Activated T-cell treated with anti-CD3 and anti-CD28 coated beads, Interleukin-2, amount 50 U/mL, for 48 hours (primary cell): ENCODE measurements around the gene CCDC121.
"Not testable (repeated sequence)": the region's sequence is repeated elsewhere in the genome, so short reads cannot be mapped to it uniquely, and the experiment has no call there.

ENCODE experiments used
- DNase-seq, 2 experiments: peaks; one replicate each; pipeline ENCODE4 v3.0.0-alpha.2; 2020

Gene CCDC121

DNA sequence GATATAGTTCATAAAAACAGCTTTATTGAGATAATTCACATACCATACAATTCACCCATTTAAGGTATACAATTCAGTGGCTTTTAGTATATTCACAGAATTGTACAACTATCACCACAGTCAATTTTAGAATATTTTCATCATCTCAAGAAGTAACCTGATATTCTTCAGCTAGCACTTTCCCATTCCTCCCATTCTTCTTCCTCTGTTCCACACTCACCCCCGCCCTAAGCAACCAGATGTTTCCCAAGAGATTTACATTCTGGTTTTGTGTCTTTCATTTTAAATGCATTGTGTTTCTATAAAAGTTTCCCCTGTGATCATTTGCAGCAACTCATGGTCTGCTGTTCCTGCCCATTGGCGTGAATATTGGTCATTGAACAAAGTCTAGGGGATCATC is 5.5 kb upstream of the CCDC121 start:
- DNase-seq: no peak

DNA sequence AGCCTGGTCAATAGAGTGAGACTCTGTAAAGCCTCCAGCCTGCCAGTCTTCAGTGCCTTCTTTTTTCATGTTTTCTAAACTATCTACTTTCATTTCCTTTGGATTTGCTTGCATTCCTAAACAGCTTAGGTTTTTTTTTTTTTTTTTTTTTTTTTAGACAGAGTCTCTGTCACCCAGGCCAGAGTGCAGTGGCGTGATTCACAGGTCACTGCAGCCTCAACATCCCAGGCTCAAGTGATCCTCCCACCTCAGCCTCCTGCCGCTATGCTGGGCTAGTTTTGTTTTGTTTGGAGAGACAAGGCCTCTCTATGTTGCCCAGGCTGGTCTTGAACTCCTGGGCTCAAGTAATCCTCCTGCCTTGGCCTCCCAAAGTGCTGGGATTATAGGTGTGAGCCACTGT is 1.4 kb upstream of the CCDC121 start:
- DNase-seq: not testable (repeated sequence)

DNA sequence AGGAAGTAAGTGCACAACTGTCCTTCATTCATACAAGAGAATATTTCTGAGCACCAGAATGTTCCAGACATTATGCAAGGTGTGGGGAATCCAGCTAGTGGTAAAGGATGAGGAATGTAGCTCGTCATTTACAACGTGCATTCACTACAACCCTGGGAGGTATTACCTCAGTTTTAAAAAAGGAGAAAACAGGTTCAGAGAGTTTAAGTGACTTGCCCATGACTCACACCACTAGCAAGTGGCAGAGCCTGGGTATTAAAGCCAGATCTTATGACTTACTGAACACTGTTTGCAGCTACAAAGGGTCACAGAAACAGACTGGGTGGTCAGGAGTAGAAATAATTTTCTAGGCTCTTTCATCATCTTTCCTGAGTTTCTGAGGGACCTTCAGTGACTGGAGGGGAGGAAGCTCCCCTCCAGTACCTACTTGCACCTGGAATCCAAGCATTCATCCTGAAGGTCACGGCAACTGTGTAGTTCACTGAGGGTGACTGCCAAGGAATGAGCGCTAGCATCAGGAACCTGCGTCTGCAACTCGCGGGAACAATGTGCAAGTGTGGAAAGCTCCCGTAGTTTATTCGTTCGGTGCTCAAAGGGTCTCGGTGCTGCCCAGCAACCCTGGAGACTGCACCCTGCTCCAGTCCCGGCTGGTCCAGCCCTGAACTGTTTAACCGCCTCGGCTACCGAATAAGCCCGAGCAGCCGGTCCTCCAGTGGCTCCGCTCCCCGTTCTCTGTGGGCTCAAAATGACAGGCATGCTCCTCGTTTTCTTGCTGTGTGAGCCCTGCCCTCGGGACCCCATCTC is 647 bp downstream of the CCDC121 start:
- DNase-seq: no peak

DNA sequence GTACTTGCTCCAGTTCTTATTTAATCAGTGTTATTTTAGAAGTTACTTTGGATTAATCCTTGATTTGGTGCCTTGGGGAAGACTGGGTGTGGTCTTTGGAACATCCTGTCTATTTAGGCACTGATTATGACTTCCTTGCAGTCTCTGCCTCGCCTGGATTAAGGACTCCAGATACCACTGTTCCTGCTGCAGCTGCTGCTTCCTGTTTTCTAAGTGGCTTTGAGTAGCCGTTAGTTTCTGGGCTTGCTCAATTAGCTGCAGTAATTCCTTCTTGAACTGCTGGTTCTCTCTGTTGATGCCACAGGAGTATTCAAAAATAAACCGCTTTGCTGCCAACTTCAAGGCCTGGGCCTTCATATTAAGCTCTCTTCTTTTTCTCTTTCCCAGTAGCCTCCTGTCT is 1.9 kb downstream of the CCDC121 start:
- DNase-seq: not testable (repeated sequence)

DNA sequence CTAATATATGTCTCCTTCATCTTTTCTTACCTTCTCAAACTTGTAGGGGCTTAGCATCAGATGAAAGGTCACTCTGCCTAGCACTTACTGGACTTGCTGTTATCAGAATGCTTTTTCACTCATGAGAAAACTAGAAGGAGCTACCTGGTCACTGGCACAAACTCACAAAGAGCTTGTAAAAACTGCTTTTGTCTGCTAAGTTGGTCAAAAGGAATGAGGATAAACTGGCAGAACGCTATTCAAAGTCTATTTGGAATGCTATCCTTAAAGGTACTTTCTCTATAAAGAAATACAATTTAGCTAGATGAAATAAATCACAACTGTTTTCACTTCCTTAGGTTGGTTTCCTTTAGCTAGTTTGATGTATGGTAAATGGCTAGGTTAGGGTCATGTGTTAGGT is 2.5 kb downstream of the CCDC121 start:
- not testable (repeated sequence) for DNase-seq

DNA sequence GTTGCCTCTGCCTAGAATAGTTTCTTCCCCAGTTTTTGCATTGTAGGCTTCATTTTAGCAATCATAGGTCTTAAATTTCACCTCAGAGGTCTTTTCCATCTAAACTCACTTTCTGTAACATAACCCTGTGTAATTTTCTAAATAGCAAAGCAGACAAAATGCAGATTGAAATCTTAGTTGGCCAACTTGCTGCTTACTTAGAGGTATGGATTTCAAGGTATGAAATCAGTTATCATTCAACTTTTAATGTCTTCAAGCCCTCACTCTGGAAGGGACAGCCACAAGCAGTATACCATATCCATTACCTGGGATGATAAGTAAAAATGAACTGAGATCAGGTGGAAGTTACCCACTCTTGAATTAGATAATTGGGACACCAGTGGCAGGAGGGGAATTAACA is 3.9 kb downstream of the CCDC121 start:
- no peak for DNase-seq

DNA sequence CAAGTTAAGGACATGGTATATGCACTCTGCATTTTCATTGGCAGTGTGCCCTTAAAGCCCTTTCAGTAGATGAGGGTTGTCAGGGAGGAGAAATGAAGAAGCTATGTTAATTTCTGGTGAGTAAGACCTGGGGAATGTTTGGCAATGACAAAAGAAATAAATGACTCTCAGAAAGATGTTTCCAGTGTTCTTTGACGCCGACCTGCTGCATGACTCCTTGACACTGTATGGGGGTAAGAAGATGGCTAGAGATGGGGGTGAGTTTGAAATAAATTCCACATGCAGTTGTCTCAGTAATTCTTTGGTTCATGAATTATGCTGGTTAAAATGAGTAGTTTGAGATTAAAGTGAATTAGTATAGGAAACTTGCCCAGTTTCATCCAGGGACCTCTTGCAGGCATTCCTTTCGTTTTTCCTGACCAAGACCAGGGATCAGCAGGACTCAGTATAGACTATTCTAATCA is 5.9 kb downstream of the CCDC121 start:
- no peak for DNase-seq

DNA sequence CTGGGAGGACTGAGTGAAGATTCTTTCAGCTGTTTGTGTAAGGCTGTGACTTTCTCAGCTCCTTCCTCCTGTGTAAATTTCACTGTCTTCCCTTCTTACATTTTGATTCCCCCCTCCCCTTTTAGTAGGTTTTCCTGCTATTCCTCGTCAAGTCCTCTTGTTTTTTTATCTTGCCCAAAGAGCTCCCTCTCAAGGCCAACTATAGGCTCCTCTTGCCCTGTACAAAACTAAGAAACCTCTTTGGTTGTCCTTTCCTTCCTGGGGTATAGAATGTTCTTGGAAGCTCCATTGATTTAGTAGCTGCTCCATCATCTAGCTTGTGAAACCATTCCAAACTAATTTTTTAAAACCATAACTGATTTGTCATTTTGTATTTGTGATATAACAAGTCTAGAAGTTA is 7.3 kb downstream of the CCDC121 start:
- DNase-seq: no peak

DNA sequence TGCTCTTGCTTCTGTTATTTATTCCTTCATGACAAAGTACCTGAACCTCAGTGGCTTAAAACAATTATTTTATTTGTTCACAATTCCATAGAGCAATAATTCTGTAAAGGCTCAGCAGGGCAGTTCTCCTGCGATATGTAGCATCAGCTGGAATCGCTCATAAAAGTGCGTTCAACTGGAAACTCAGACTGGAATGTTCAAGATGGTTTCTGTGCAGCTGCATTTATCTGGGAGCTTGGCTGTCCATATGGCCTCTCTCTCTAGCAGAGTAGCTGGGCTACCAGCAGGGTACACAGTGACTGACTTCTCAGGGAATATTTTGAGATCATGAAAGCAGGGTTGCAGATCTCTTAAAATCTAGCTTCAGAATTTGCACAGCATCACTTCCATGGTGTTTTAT is 13.5 kb downstream of the CCDC121 start:
- no peak for DNase-seq

DNA sequence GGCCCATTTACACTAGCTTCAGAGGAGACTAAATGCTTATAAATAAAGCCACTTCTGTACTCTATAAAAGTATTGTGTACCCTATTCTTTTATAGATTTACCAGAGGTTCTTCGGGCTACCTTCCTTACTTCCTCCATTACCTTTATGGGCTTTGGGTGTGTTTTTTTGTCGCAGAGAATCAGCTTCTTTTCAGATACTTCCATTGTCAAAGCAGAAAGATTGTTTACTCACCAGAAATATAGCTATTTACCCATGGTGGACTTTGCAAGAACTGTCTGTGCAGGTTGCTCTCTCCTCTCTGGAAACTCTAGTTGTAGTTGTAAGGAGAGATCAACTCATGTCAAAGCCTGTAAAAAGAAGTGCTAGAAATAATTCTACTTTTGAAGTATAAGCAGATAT is 14.8 kb downstream of the CCDC121 start:
- no peak for DNase-seq

DNA sequence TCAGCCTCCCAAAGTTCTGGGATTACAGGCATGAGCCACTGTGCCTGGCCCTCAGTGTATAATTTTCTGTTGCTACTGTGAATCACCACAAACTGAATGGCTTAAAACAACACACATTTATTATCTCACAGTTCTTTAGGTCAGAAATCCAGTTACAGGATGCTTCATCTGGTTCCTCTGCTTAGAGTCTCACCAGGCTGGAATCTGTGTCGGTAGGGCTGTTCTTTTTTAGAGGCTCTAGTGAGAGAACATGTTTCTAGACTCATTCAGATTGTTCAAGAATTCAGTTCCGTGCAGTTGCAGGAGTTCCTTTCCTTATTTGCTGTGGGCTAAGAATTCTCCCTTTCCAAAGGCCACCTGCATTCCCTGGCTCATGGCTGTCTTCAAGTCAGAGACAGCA is 22.2 kb downstream of the CCDC121 start:
- DNase-seq: no peak

DNA sequence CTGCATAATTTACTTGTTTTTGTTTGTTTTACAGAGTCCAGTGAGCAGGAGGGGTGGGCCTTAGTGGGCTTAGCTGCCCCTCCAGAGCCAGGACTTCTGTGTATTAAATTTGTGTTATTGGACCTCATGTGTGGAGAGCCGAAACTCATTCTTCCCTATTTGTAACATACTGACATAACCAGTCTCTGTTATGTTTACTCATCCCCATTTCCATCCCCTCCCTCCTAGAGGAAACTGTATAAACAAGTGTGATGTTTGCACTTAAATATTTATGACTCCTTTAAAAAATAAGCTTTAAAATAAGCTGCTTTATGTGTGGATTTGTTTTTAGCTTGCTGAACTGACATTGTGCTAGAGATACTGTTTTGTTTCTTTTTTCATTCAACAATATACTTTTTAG is 32.2 kb downstream of the CCDC121 start:
- DNase-seq: no peak

DNA sequence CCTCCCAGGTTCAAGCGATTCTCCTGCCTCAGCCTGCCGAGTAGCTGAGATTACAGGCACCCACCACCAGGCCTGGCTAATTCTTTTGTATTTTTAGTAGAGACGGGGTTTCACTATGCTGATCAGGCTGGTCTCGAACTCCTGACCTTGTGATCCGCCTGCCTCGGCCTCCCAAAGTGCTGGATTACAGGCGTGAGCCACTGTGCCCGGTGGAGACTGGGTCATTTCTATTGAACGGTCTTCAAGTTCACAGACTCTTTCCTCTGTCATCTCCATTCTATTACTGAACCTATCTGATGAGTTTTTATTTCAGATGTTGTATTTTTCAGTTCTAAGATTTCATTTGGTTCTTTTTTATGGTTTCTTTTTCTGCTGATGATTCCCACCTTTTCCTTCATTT is 33.4 kb downstream of the CCDC121 start:
- not testable (repeated sequence) for DNase-seq

DNA sequence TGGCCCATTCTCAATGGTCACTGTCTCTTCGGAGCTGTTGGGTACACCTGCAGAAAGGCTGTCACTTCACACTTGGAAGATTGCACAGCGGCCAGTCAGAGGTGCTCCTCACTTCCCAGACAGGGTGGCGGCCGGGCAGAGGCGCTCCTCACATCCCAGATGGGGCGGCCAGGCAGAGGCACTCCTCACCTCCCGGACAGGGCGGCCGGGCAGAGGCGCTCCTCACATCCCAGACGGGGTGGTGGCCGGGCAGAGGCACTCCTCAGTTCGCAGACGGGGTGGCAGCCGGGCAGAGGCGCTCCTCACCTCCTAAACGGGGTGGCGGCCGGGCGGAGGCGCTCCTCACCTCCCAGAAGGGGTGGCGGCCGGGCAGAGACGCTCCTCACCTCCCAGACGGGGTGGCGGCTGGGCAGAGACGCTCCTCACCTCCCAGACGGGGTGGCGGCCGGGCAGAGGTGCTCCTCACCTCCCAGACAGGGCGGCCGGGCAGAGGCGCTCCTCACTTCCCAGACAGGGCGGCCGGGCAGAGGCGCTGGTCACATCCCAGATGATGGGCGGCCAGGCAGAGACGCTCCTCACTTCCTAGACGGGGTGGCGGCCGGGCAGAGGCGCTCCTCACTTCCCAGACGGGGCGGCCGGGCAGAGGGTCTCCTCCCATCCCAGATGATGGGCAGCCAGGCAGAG is 34.6 kb downstream of the CCDC121 start:
- DNase-seq: not testable (repeated sequence)

DNA sequence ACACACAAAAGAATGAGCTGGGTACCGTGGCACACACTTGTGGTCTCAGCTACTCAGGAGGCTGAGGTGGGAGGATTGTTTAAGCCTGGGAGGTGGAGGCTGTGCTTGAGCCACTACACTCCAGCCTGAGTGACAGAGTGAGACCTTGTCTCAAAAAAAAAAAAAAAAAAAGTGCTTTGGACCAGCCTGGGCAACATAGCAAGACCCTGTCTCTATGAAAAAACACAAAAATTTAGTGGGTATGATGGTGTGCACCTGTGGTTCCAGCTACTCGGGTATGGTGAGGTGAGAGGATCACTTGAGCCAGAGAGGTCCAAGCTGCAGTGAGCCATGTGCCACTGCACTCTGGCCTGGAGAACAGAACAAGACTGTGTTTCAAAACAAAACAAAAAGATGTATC is 35.6 kb downstream of the CCDC121 start:
- no peak for DNase-seq

DNA sequence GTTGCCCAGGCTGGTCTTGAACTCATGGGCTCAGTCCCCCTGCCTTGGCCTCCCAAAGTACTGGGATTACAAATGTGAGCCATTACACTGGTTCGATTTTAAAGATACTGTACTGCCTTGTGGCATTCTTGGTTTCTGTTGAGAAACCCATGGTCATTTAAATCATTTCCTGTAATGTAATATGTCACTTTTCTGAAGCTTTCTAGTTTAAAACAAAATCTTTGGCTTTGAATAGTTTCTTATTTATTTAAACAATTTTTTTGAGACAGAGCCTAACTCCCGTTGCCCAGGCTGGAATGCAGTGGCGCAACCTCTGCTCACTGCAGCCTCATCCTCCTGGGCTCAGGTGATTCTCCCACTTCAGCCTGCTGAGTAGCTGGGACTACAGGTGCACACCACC is 37.1 kb downstream of the CCDC121 start:
- DNase-seq: no peak

DNA sequence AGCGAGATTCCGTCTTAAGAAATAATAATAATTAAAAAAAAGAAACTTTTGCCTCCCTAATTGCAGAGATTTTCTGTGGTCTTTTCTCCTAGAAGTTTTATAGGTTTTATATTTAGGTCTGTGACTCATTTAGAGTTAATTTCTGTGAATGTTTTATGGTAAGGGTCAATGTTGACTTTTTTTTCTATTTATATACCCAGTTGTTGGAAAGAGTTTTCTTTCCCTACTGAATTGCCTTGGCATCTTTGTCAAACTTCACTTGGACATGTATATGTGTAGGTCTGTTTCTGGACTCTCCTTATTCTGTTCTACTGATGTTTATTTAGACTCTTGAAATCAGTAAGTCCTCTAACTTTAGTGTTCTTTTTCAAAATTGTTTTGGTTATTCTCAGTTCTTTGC is 40.5 kb downstream of the CCDC121 start:
- no peak for DNase-seq

DNA sequence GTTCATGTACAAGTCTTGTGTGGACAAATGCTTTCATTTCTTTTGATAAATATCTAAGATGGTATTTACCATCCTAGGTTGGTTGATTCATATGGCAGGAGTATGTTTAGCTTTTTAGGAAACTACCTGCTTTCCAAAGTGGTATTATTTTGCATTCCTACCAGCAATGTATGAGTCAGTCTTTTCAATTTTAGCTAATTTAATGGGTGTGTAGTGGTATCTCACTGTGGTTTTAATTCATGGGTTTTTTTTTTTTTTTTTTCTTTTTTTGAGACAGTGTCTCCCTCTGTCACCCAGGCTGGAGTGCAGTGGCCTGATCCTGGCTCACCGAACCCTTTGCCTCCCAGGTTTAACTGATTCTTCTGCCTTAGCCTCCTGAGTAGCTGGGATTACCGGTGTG is 41.8 kb downstream of the CCDC121 start:
- no peak for DNase-seq

DNA sequence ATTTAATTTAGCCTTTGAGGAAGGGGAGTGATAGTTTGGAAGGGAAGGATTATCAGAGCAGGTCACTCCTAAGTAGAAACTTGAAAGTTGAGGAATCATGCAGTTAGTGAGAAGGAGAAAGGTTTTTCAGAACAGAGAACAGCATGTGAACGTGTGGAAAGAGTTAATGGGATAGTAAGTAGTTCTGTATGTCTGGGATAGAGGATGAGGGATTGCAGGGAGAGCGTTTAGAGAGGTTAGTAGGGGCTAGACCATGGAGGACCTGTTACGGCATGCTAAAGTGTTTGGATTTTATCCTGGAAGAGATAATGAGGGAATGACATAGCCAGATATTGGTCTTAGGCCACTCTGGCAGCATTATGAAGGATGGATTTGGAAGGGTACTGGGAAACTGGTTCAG is 44.2 kb downstream of the CCDC121 start:
- no peak for DNase-seq

DNA sequence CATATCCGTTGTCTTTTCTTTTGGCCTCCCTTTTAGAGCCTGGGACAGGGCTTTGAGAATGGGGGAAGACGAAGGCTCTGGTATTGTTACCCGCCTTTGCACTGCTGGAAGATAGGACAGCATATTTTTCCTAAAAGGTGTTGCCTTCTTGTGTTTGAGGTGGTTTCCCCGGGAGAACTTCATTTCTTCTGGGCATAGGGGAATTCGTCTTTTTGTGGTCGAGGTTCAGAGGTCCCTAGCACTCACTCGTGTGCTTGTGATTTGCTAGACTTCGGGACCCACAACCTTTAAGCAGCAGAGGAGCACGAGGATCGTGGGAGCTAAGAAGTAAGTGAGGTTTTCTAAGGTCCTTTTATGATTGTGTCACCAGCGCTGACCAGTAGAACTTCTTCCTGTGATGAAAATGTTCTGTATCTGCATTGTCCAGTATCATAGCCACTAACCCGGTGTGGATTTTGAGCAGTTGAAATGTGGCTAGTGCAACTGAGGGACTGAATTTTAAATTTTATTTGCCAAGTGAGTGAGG is 45.4 kb downstream of the CCDC121 start:
- peak in 1 of 2 experiments; percentile 27 for DNase-seq

DNA sequence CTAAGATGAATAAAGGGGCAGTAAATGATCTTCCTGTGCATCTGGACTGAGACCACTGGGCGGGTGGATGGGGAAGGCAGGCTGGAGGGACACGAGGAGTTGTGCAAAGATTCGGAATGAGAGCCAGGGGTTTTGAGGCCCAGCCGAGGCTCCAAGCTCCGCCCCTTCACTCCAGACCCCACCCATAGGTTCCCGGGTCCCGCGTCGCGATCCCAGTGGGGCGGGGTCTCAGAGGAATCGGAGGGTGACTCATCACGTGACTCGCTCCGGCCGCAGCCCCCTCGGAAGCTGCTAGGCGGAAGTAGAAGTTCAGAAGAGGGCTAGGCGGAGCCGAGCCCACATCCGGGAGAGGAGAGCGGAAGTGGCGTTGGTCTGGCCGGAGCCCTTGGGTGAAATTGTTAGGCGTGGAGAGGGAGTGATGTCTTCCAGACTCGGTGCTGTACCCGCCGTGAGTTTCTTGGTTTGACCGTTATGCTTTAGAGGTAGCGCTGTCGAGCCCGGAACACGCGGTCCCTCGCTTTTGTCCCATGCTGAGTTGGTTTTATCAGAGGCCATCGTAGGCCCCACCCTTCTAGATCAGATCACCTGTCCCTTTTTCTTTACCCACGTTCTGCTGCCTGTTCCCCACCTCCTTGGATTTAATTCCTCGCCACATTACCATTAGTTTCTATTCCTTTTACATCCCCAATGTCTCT is 46.0 kb downstream of the CCDC121 start, which contains the start of gene ZNF512:
Gene ZNF512 (plus strand): TSS at position 348 of the 695 bp plus-strand sequence. CDS start 71 bp downstream, at position 419.
- peak; percentile 86 to 89 for DNase-seq

DNA sequence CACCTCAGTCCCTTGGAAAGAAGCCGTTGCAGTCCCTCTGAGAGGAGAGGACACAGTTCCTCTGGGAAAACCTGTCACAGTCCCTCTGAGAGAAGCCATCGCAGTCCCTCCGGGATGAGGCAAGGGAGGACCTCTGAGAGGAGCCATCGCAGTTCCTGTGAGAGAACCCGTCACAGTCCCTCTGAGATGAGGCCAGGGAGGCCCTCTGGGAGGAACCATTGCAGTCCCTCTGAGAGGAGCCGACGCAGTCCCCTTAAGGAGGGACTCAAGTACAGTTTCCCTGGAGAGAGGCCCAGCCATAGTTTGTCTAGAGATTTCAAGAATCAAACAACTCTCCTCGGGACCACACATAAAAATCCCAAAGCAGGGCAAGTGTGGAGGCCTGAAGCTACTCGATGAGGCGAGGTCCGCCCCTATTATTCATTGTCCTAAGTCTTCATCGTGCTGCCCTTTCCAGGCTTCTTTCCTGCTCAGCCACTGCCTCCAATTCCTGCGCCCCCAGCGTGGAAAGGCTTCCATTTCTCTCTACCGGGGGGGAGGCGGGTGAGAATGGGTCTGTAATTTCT is 46.6 kb downstream of the CCDC121 start:
- DNase-seq: peak in 1 of 2 experiments; percentile 24
